HEK293 (cell line): ENCODE results near the gene PRKCD.

ENCODE experiments used
- ATF2 ChIP-seq: fragments of 450-650 bp; formaldehyde crosslinking; IDR thresholded peaks from 2 replicates; pipeline ENCODE4 v1.5.1; 2016; ENCODE audit warnings: missing biosample characterization, missing genetic modification characterization, low read depth
- CTCF ChIP-seq: fragments of 450-650 bp; formaldehyde crosslinking; IDR thresholded peaks from 2 replicates; pipeline ENCODE4 v1.5.1; 2016; ENCODE audit warnings: missing biosample characterization, missing genetic modification characterization
- HOXC10 ChIP-seq: sonication (generic); formaldehyde crosslinking; IDR thresholded peaks from 2 replicates; pipeline ENCODE4 v1.8.1; 2023; ENCODE audit warnings: mild to moderate bottlenecking, missing genetic modification reagents
- KLF1 ChIP-seq: fragments of 450-650 bp; formaldehyde crosslinking; IDR thresholded peaks from 2 replicates; pipeline ENCODE4 v1.5.1; 2016; ENCODE audit warnings: missing biosample characterization, missing genetic modification characterization
- ZBTB1 ChIP-seq: fragments of 450-650 bp; formaldehyde crosslinking; IDR thresholded peaks from 2 replicates; pipeline ENCODE4 v1.5.1; 2016; ENCODE audit warnings: missing biosample characterization, missing genetic modification characterization
- ZNF48 ChIP-seq: fragments of 450-650 bp; formaldehyde crosslinking; IDR thresholded peaks from 2 replicates; pipeline ENCODE4 v1.5.1; 2016; ENCODE audit warnings: missing biosample characterization, missing genetic modification characterization
- ZNF654 ChIP-seq: fragments of 450-650 bp; formaldehyde crosslinking; IDR thresholded peaks from 2 replicates; pipeline ENCODE4 v1.5.1; 2016; ENCODE audit warnings: low read depth, missing biosample characterization, missing genetic modification characterization

DNA sequence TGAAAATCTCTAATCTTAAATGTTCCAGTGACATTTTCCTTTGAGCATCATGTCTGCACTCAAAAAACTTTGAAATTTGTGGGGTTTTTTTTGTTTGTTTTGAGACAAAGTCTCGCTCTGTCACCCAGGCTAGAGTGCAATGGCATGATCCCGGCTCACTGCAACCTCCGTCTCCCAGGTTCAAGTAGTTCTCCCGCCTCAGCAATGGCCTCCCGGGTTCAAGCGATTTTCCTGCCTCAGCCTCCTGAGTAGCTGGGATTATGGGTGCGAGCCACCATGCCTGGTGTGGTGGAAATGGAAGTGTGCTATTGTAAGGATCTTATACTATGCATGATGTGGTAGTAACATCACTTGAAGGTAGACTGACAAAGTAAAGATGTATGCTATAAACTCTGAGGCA, 52.3 kb downstream of the PRKCD start:
- TF ChIP-seq HOXC10 (no peak), CTCF (tag by site-specific recombination) (no peak), ATF2 (no peak), KLF1 (tag by site-specific recombination) (no peak), ZNF654 (tag by site-specific recombination) (no peak), ZNF48 (tag by site-specific recombination) (no peak), ZBTB1 (tag by site-specific recombination) (no peak)
